Measurements from ENCODE around the gene GCNT2.

DNA sequence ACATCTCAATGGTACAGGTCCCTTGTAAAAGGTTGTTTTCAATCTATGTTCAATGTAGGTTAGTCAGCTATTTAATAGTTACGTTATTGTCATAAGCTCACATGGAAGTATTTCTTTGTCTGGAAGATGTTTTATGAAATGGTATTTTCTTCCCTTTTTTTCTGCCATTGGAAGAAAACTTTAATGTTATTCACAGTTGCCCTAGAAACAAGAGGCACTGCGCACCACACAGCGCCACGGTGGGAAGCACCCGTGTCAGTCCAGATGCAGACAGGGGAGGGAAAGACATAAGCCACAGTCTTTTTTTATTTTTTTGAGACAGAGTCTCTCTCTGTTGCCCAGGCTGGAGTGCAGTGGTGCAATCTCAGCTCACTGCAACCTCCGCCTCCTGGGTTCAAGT, 82.1 kb downstream of the GCNT2 start:
- TF ChIP-seq, protein P1, sequence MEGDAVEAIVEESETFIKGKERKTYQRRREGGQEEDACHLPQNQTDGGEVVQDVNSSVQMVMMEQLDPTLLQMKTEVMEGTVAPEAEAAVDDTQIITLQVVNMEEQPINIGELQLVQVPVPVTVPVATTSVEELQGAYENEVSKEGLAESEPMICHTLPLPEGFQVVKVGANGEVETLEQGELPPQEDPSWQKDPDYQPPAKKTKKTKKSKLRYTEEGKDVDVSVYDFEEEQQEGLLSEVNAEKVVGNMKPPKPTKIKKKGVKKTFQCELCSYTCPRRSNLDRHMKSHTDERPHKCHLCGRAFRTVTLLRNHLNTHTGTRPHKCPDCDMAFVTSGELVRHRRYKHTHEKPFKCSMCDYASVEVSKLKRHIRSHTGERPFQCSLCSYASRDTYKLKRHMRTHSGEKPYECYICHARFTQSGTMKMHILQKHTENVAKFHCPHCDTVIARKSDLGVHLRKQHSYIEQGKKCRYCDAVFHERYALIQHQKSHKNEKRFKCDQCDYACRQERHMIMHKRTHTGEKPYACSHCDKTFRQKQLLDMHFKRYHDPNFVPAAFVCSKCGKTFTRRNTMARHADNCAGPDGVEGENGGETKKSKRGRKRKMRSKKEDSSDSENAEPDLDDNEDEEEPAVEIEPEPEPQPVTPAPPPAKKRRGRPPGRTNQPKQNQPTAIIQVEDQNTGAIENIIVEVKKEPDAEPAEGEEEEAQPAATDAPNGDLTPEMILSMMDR (conservative IDR thresholded peaks at IDR 0.05; ENCODE audit: low read depth, low read length), result no peak
- TF ChIP-seq EZH2phosphoT487 (IDR thresholded peaks at IDR 0.05; ENCODE audit: borderline replicate concordance, low read length), result no peak
